GM18867 (cell line): Measurements from ENCODE around the gene TTC17.

Experiments used
- ATAC-seq: cut with Tn5 transposase; IDR thresholded peaks from one replicate; pipeline ENCODE4 v1.9.1; 2021; ENCODE audit warnings: mild to moderate bottlenecking, moderate library complexity; ENCODE audit not compliant: unreplicated experiment

TTC17 gene

GRCh38 chr11:43523632-43524031 lies 164.9 kb downstream of the TTC17 start:
- ATAC-seq: peak; percentile 48

GRCh38 chr11:43532041-43532440 lies 173.3 kb downstream of the TTC17 start:
- ATAC-seq: no peak

GRCh38 chr11:43537833-43538615 lies 179.3 kb downstream of the TTC17 start:
- ATAC-seq: no peak

- no peak for ATAC-seq
These were observed 183.3 kb downstream of the TTC17 start for GRCh38 chr11:43541993-43542392.

GRCh38 chr11:43542750-43543712 lies 184.3 kb downstream of the TTC17 start:
- no peak for ATAC-seq
